PC-3 (cell line): Measurements from ENCODE around the gene NYAP2. TPM values are rescaled to one million over a fixed set of nuclear protein-coding genes. Genes with fewer than 3 reads are reported as not detected.

Experiments used
- ATAC-seq: fragments of 200-7000 bp; cut with Tn5 transposase; 2 replicates; pipeline ENCODE4 v1.9.1; 2020; ENCODE audit warnings: mild to moderate bottlenecking, moderate library complexity
- BruUV-seq: library from RNA; stranded (reverse); fragments of 400-500 nt; replicated peaks from 2 replicates; lab custom pipeline; 2021; lab: Mats Ljungman, UMichigan
- CTCF ChIA-PET: fragments of 300-600 bp; sonication (Branson Sonifier 250); formaldehyde crosslinking; loops from one replicate; lab custom pipeline; 2022; ENCODE audit warnings: antibody characterized with exemption; lab: Charles Lee
- POLR2A ChIA-PET: fragments of 300-600 bp; sonication (Branson Sonifier 250); formaldehyde crosslinking; loops from one replicate; lab custom pipeline; 2022; ENCODE audit warnings: antibody characterized with exemption; ENCODE audit not compliant: unreplicated experiment; lab: Charles Lee
- DNase-seq: peaks from one replicate; pipeline ENCODE4 v3.0.0-alpha.2; 2015
- H2AFZ ChIP-seq: fragments of 300-600 bp; sonication (generic); 2 replicates; pipeline ENCODE4 v1.6.0; 2016; ENCODE audit warnings: antibody characterized with exemption, low read length
- H3F3A ChIP-seq: fragments of 300-600 bp; sonication (generic); one replicate; pipeline ENCODE4 v1.6.0; 2017; ENCODE audit warnings: antibody characterized with exemption, low read length, control low read depth, mild to moderate bottlenecking; ENCODE audit not compliant: unreplicated experiment
- H3K27ac ChIP-seq: fragments of 300-600 bp; sonication (generic); 2 replicates; pipeline ENCODE4 v1.5.1; 2016; ENCODE audit warnings: mild to moderate bottlenecking, low read length
- H3K27me3 ChIP-seq: fragments of 300-600 bp; sonication (generic); 2 replicates; pipeline ENCODE4 v1.6.1; 2016; ENCODE audit warnings: low read length, mixed read lengths
- H3K36me3 ChIP-seq: fragments of 300-600 bp; sonication (generic); 2 replicates; pipeline ENCODE4 v1.6.1; 2016; ENCODE audit warnings: low read depth, mixed run types, low read length, mixed read lengths
- H3K4me1 ChIP-seq: fragments of 300-600 bp; sonication (generic); 2 replicates; pipeline ENCODE4 v1.5.1; 2016; ENCODE audit warnings: low read length; ENCODE audit not compliant: insufficient read depth
- H3K4me2 ChIP-seq: fragments of 300-600 bp; sonication (generic); 2 replicates; pipeline ENCODE4 v1.6.0; 2016; ENCODE audit warnings: low read length
- H3K4me3 ChIP-seq: fragments of 300-600 bp; sonication (generic); 2 replicates; pipeline ENCODE4 v1.5.1; 2016; ENCODE audit warnings: mild to moderate bottlenecking, low read length, mixed read lengths
- H3K79me2 ChIP-seq: fragments of 300-600 bp; sonication (generic); 2 replicates; pipeline ENCODE4 v1.6.1; 2017; ENCODE audit warnings: low read length, mixed read lengths
- H3K9ac ChIP-seq: fragments of 300-600 bp; sonication (generic); 2 replicates; pipeline ENCODE4 v1.6.0; 2016; ENCODE audit warnings: mild to moderate bottlenecking, low read length
- H3K9me2 ChIP-seq: fragments of 300-600 bp; sonication (generic); replicated peaks from 2 replicates; pipeline ENCODE4 v1.6.1; 2016; ENCODE audit warnings: mixed run types, low read length, mixed read lengths
- H3K9me3 ChIP-seq: fragments of 300-600 bp; sonication (generic); 2 replicates; pipeline ENCODE4 v1.6.1; 2016; ENCODE audit warnings: low read length, mixed read lengths
- H4K20me1 ChIP-seq: fragments of 300-600 bp; sonication (generic); 2 replicates; pipeline ENCODE4 v1.6.1; 2016; ENCODE audit warnings: low read length, mixed read lengths
- EZH2 ChIP-seq: fragments of 300-600 bp; sonication (generic); IDR thresholded peaks from one replicate; pipeline ENCODE4 v1.6.1; 2017; ENCODE audit warnings: antibody characterized with exemption, mild to moderate bottlenecking, low read length; ENCODE audit not compliant: unreplicated experiment
- EZH2phosphoT487 ChIP-seq: fragments of 300-600 bp; sonication (generic); IDR thresholded peaks from 2 replicates; pipeline ENCODE4 v1.6.1; 2018; ENCODE audit warnings: mild to moderate bottlenecking, antibody characterized with exemption, low read length, borderline replicate concordance
- intact Hi-C: fragments of 100-400 bp; cut with micrococcal nuclease; formaldehyde crosslinking; loops from 2 replicates; pipeline ENCODE4 v1.9.0; 2023
- total RNA-seq: library from RNA; depleted of rRNA; stranded (reverse); fragments of >200 nt; gene quantifications from 2 replicates; pipeline ENCODE4 v1.2.3, GENCODE V29; 2014
- TF ChIP-seq, protein P1 (sequence below): fragments of 300-600 bp; sonication (generic); conservative IDR thresholded peaks from 2 replicates; pipeline ENCODE4 v1.5.1; 2017; ENCODE audit warnings: antibody characterized with exemption, low read depth, mild to moderate bottlenecking, low read length

NYAP2 gene
- total RNA-seq, 1 experiment from 2014 or later = not detected

DNA sequence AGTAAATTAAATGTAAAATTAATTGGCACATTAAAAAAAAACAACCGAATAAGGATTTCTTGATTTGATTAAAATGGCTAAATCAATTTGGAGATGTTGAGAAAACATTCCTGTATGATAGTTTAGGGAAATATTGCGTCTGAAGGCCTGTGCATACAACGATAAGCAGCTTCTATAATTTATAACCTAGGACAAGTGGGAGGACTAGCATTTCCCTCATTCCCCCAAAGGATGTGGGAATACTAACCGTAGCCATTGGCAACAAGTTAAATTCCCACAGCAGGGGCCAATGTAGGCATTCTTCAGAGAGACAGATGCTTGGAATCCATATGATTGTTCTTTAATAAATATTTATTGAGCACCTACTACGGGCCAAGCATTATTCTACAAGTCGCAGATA lies 134.5 kb downstream of the NYAP2 start:
- Histone ChIP-seq H3K27ac (no peak overlapping the region), H3K27me3 (peaks cover 10% of the 10 kb centered on the region), H3K36me3 (no peaks in the 10 kb centered on the region), H3K4me2 (no peak overlapping the region), H3K79me2 (no peaks in the 10 kb centered on the region), H3K9ac (no peak overlapping the region), H3K4me3 (no peak overlapping the region), H4K20me1 (no peaks in the 10 kb centered on the region), H3F3A (no peaks in the 10 kb centered on the region), H2AFZ (no peak overlapping the region), H3K4me1 (no peaks in the 10 kb centered on the region), H3K9me2 (no peaks in the 10 kb centered on the region), H3K9me3 (no peaks in the 10 kb centered on the region)
- ChIA-PET CTCF (no interaction called here), POLR2A (no interaction called here)
- TF ChIP-seq, protein P1, sequence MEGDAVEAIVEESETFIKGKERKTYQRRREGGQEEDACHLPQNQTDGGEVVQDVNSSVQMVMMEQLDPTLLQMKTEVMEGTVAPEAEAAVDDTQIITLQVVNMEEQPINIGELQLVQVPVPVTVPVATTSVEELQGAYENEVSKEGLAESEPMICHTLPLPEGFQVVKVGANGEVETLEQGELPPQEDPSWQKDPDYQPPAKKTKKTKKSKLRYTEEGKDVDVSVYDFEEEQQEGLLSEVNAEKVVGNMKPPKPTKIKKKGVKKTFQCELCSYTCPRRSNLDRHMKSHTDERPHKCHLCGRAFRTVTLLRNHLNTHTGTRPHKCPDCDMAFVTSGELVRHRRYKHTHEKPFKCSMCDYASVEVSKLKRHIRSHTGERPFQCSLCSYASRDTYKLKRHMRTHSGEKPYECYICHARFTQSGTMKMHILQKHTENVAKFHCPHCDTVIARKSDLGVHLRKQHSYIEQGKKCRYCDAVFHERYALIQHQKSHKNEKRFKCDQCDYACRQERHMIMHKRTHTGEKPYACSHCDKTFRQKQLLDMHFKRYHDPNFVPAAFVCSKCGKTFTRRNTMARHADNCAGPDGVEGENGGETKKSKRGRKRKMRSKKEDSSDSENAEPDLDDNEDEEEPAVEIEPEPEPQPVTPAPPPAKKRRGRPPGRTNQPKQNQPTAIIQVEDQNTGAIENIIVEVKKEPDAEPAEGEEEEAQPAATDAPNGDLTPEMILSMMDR = no peak
- TF ChIP-seq EZH2 (no peak), EZH2phosphoT487 (no peak)
- intact Hi-C loops = no loop called here
- no peak for DNase-seq
- no peak for ATAC-seq
- BruUV-seq = no TSS peak

DNA sequence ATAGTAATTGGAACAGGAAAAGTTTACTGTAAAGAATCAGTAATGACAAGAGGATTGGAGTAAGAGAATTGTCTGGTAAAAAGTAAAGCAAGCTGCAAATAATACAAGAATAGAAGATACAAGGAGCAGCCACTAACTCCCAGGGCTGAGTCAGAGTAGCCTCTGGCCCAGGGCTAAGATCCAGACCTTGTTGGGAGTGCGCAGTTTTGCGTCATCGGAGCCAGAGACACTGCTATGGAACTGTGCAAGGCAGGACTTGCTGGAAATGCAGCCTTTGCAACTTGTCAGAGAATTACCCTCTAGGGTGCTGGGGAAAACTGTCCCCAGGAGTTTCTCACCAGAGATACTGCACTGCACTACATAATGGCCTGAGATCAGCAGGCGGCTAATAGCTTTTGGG lies 135.2 kb downstream of the NYAP2 start:
- no peaks in the 10 kb centered on the region for H4K20me1 ChIP-seq
- BruUV-seq = no TSS peak
- no peaks in the 10 kb centered on the region for H3K9me2 ChIP-seq
- H3F3A ChIP-seq = no peaks in the 10 kb centered on the region
- ChIA-PET CTCF (no interaction called here), POLR2A (no interaction called here)
- H3K79me2 ChIP-seq = no peaks in the 10 kb centered on the region
- no peaks in the 10 kb centered on the region for H3K9me3 ChIP-seq
- intact Hi-C loops = no loop called here
- no peak overlapping the region for H2AFZ ChIP-seq
- H3K27ac ChIP-seq = no peak overlapping the region
- no peaks in the 10 kb centered on the region for H3K36me3 ChIP-seq
- no peaks in the 10 kb centered on the region for H3K4me1 ChIP-seq
- H3K4me2 ChIP-seq = no peak overlapping the region
- DNase-seq (peak; percentile 4), ATAC-seq (peak; percentile 31; the same call in 1 of the 2 replicates)
- H3K27me3 ChIP-seq = peaks cover 8% of the 10 kb centered on the region
- no peak overlapping the region for H3K4me3 ChIP-seq
- TF ChIP-seq EZH2phosphoT487 (no peak), EZH2 (no peak)
- TF ChIP-seq, protein P1 = no peak
- H3K9ac ChIP-seq = no peak overlapping the region

DNA sequence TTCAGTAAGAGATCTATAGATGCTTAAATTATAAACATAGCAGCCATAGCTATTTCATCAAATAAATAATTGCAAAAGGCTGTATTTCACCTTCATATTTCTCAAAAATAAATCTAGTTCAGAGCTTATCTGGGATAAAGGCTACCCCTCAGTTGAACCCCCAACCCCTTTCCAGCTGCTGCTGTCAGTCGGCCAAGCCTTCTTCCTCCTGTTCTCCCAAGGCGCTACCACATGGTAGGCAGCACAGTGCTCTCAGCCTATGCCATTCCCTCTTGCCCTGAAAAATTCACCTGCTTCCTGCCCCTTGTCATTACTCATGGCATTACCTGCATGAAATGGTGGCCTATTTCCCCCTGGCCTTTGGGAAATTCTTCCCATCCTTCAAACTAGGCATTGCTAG lies 136.5 kb downstream of the NYAP2 start:
- POLR2A ChIA-PET = no interaction called here

More for the DNA sequence above, 136.5 kb downstream of the NYAP2 start:
- H3K27me3 ChIP-seq = peaks cover 8% of the 10 kb centered on the region; the same call in 1 of the 2 replicates
- CTCF ChIA-PET = no interaction called here
- H3K4me3 ChIP-seq = no peak overlapping the region
- H4K20me1 ChIP-seq = no peaks in the 10 kb centered on the region
- no peaks in the 10 kb centered on the region for H3K4me1 ChIP-seq
- H3K9ac ChIP-seq = no peak overlapping the region
- H3K36me3 ChIP-seq = no peaks in the 10 kb centered on the region
- no peak overlapping the region for H3K27ac ChIP-seq
- no peak overlapping the region for H2AFZ ChIP-seq
- DNase-seq = no peak
- no peak for ATAC-seq
- H3K9me2 ChIP-seq = no peaks in the 10 kb centered on the region
- no peaks in the 10 kb centered on the region for H3F3A ChIP-seq
- no peak overlapping the region for H3K4me2 ChIP-seq
- H3K79me2 ChIP-seq = no peaks in the 10 kb centered on the region
- TF ChIP-seq EZH2phosphoT487 = no peak
- TF ChIP-seq, protein P1 = no peak
- no peak for TF ChIP-seq EZH2
- intact Hi-C loops = no loop called here
- BruUV-seq = no TSS peak
- no peaks in the 10 kb centered on the region for H3K9me3 ChIP-seq
